CD14-positive monocyte (primary cell): ENCODE data around the gene CNTNAP2. TPM values are rescaled to one million over a fixed set of nuclear protein-coding genes. Genes with fewer than 3 reads are reported as not detected.

Experiments used
- DNase-seq, 3 donors: peaks; one replicate each; pipeline ENCODE4 v3.0.0-alpha.2; 2011 to 2022
- H2AFZ ChIP-seq: 2 replicates; pipeline ENCODE4 v1.6.0; 2012; ENCODE audit warnings: mild to moderate bottlenecking, low read depth, low read length, inconsistent platforms; ENCODE audit not compliant: insufficient read depth, poor library complexity, severe bottlenecking
- H3K27ac ChIP-seq, 2 donors: 1 replicate in 1 of 2; 2 replicates in 1 of 2; pipeline ENCODE4 v1.5.1; 2012 to 2013; ENCODE audit warnings: low read length in 2 of 2, control low read depth in 1 of 2, inconsistent platforms in 1 of 2, low read depth in 1 of 2, mild to moderate bottlenecking in 1 of 2
- H3K27me3 ChIP-seq, 2 donors: one replicate each; pipeline versions ENCODE4 v1.6.0 to v1.6.1; 2011 to 2013; ENCODE audit warnings: low read length in 2 of 2; ENCODE audit not compliant: control insufficient read depth in 2 of 2, insufficient read depth in 2 of 2
- H3K36me3 ChIP-seq, 2 donors: replicated peaks in 1 of 2; 1 replicate in 1 of 2; 2 replicates in 1 of 2; pipeline versions ENCODE4 v1.5.1 to v1.6.1; 2012 to 2013; ENCODE audit warnings: low read length in 2 of 2, control low read depth in 1 of 2, inconsistent platforms in 1 of 2, mild to moderate bottlenecking in 1 of 2; ENCODE audit not compliant: insufficient read depth in 2 of 2, control insufficient read depth in 1 of 2
- H3K4me1 ChIP-seq, 2 donors: 1 replicate in 1 of 2; 2 replicates in 1 of 2; pipeline versions ENCODE4 v1.5.1 to v1.6.1; 2012 to 2013; ENCODE audit warnings: low read length in 2 of 2, control low read depth in 1 of 2, inconsistent platforms in 1 of 2, mild to moderate bottlenecking in 1 of 2, moderate library complexity in 1 of 2; ENCODE audit not compliant: insufficient read depth in 2 of 2, control insufficient read depth in 1 of 2
- H3K4me2 ChIP-seq: replicated peaks from 2 replicates; pipeline ENCODE3; 2012; ENCODE audit warnings: low read length, moderate library complexity, mild to moderate bottlenecking; ENCODE audit not compliant: poor library complexity, severe bottlenecking; ENCODE audit errors: extremely low read depth
- H3K4me3 ChIP-seq, 3 experiments: fragments of 200-600 bp in 1 of 3; sonication (generic) in 1 of 3; replicated peaks in 1 of 3; 1 replicate in 2 of 3; 2 replicates in 1 of 3; pipeline ENCODE4 v1.5.1; 2011 to 2013; ENCODE audit warnings: low read length in 3 of 3, mild to moderate bottlenecking in 3 of 3, control low read depth in 2 of 3, low read depth in 2 of 3, inconsistent platforms in 1 of 3, moderate library complexity in 1 of 3
- H3K79me2 ChIP-seq: 2 replicates; pipeline ENCODE4 v1.6.0; 2012; ENCODE audit warnings: mild to moderate bottlenecking, control low read depth, inconsistent platforms, low read length, moderate library complexity; ENCODE audit not compliant: insufficient read depth
- H3K9ac ChIP-seq: 2 replicates; pipeline ENCODE4 v1.6.0; 2017; ENCODE audit warnings: low read length, mild to moderate bottlenecking; ENCODE audit not compliant: insufficient read depth, poor library complexity, severe bottlenecking
- H3K9me3 ChIP-seq, 2 donors: replicated peaks in 1 of 2; 1 replicate in 1 of 2; 2 replicates in 1 of 2; pipeline versions ENCODE4 v1.5.1 to v1.6.1; 2012 to 2013; ENCODE audit warnings: low read length in 2 of 2, control low read depth in 1 of 2; ENCODE audit not compliant: control insufficient read depth in 1 of 2, insufficient read depth in 1 of 2
- H4K20me1 ChIP-seq: 2 replicates; pipeline ENCODE4 v1.6.0; 2012; ENCODE audit warnings: mild to moderate bottlenecking, low read length, control low read depth, moderate library complexity; ENCODE audit not compliant: insufficient read depth
- H3K27ac Mint-ChIP-seq, 7 donors: one replicate each; pipeline ENCODE4 v1.8.0; 2020; ENCODE audit warnings: mild to moderate bottlenecking in 7 of 7, mixed read lengths in 7 of 7, moderate library complexity in 6 of 7, inconsistent platforms in 2 of 7
- H3K27me3 Mint-ChIP-seq, 3 donors: one replicate each; pipeline ENCODE4 v1.8.0; 2021 to 2022; ENCODE audit warnings: low read depth in 3 of 3, mild to moderate bottlenecking in 3 of 3, mixed read lengths in 3 of 3, moderate library complexity in 3 of 3, inconsistent platforms in 1 of 3
- H3K36me3 Mint-ChIP-seq, 2 donors: one replicate each; pipeline ENCODE4 v1.8.0; 2020; ENCODE audit warnings: mixed read lengths in 2 of 2, inconsistent platforms in 1 of 2, mild to moderate bottlenecking in 1 of 2
- H3K4me1 Mint-ChIP-seq: one replicate; pipeline ENCODE4 v1.8.0; 2020; ENCODE audit warnings: mild to moderate bottlenecking, mixed read lengths
- H3K4me3 Mint-ChIP-seq, 2 donors: one replicate each; pipeline ENCODE4 v1.8.0; 2020; ENCODE audit warnings: mild to moderate bottlenecking in 2 of 2, mixed read lengths in 2 of 2, moderate library complexity in 1 of 2
- H3K9me3 Mint-ChIP-seq, 7 donors: one replicate each; pipeline ENCODE4 v1.8.0; 2020 to 2022; ENCODE audit warnings: mixed read lengths in 7 of 7, mild to moderate bottlenecking in 6 of 7, moderate library complexity in 6 of 7, inconsistent platforms in 2 of 7
- CTCF ChIP-seq: fragments of 200-600 bp; IDR thresholded peaks from one replicate; pipeline ENCODE4 v1.8.0; 2022; ENCODE audit warnings: antibody characterized with exemption, mild to moderate bottlenecking
- WGBS: methylation state at CpG from one replicate; pipeline ENCODE4 v1.1.5; 2013; ENCODE audit warnings: missing lambda C conversion rate; ENCODE audit not compliant: insufficient coverage; 5-methylcytosine and 5-hydroxymethylcytosine counted together
- intact Hi-C, 2 donors: fragments of 100-400 bp; cut with micrococcal nuclease; formaldehyde crosslinking; loops; one replicate each; pipeline versions ENCODE4 v1.15.0 to v1.15.1; 2023
- polyA plus RNA-seq, 3 donors: library from polyadenylated mRNA; depleted of rRNA in 1 of 3; unstranded in 2 of 3; stranded (reverse) in 1 of 3; fragments of 300-500 nt in 2 of 3; fragments of >200 nt in 1 of 3; fragmentation: Illumina TruSeq in 2 of 3; gene quantifications; 1 replicate in 2 of 3; 2 replicates in 1 of 3; pipeline ENCODE4 v1.2.3, GENCODE V29; 2012 to 2021

CNTNAP2 gene
- polyA plus RNA-seq, 3 donors: 0.01 TPM; not detected in 2

- Mint-ChIP-seq H3K27ac (no peak overlapping the region), H3K27me3 (no peaks in the 10 kb centered on the region), H3K9me3 (peaks cover under 1 to 21% (median 7%) of the 10 kb centered on the region in 7 donors), H3K4me1 (no peaks in the 10 kb centered on the region), H3K36me3 (no peaks in the 10 kb centered on the region), H3K4me3 (no peak overlapping the region)
- H3K36me3 ChIP-seq: no peaks in the 10 kb centered on the region
- H3K4me2 ChIP-seq: no peak overlapping the region
- no peaks in the 10 kb centered on the region for H3K27me3 ChIP-seq
- intact Hi-C loops: no loop called here
- no peaks in the 10 kb centered on the region for H4K20me1 ChIP-seq
- no peak overlapping the region for H3K4me3 ChIP-seq
- H2AFZ ChIP-seq: no peak overlapping the region
- no peak overlapping the region for H3K27ac ChIP-seq
- TF ChIP-seq CTCF: no peak
- no peak overlapping the region for H3K9ac ChIP-seq
- no peaks in the 10 kb centered on the region for H3K4me1 ChIP-seq
- H3K79me2 ChIP-seq: no peaks in the 10 kb centered on the region
- WGBS: 100% methylated on average over 1 of the region's 2 CpGs
- H3K9me3 ChIP-seq: peaks cover 3 to 18% of the 10 kb centered on the region in 2 donors
- no peak for DNase-seq
These were observed 1520.0 kb downstream of the CNTNAP2 start for GRCh38 chr7:147636553-147636952.

GRCh38 chr7:147638566-147638965 is 1522.0 kb downstream of the CNTNAP2 start:
- no peak overlapping the region for H2AFZ ChIP-seq
- Mint-ChIP-seq H3K27ac (no peak overlapping the region), H3K4me1 (no peaks in the 10 kb centered on the region), H3K4me3 (no peak overlapping the region), H3K9me3 (peaks cover 3 to 13% (median 7%) of the 10 kb centered on the region in 7 donors), H3K27me3 (peaks cover 0 to 2% (median 0%) of the 10 kb centered on the region in 3 donors), H3K36me3 (no peaks in the 10 kb centered on the region)
- peaks cover 3 to 9% of the 10 kb centered on the region in 2 donors for H3K9me3 ChIP-seq
- H3K79me2 ChIP-seq: no peaks in the 10 kb centered on the region
- no peaks in the 10 kb centered on the region for H4K20me1 ChIP-seq
- no peak overlapping the region for H3K4me3 ChIP-seq
- H3K27me3 ChIP-seq: no peaks in the 10 kb centered on the region
- TF ChIP-seq CTCF: no peak
- intact Hi-C loops: no loop called here
- H3K4me1 ChIP-seq: no peaks in the 10 kb centered on the region
- no peak overlapping the region for H3K4me2 ChIP-seq
- H3K27ac ChIP-seq: no peak overlapping the region
- no peak overlapping the region for H3K9ac ChIP-seq
- DNase-seq: no peak
- H3K36me3 ChIP-seq: no peaks in the 10 kb centered on the region
